HG03139 (cell line): ENCODE results near the gene KCNN4.

ENCODE experiments used
- ATAC-seq: cut with Tn5 transposase; IDR thresholded peaks from one replicate; pipeline ENCODE4 v1.9.1; 2021; ENCODE audit not compliant: unreplicated experiment

The KCNN4 gene

GRCh38 chr19:43799502-43800142, 18.8 kb upstream of the KCNN4 start:
- no peak for ATAC-seq

- ATAC-seq = no peak
Measured at GRCh38 chr19:43798546-43799409, 18.0 kb upstream of the KCNN4 start.

- no peak for ATAC-seq
Measured at GRCh38 chr19:43798026-43798545, 17.3 kb upstream of the KCNN4 start.

GRCh38 chr19:43797556-43797955, 16.8 kb upstream of the KCNN4 start:
- no peak for ATAC-seq

GRCh38 chr19:43797118-43797517, 16.3 kb upstream of the KCNN4 start:
- no peak for ATAC-seq

- ATAC-seq = no peak
Measured at GRCh38 chr19:43790587-43790986, 9.8 kb upstream of the KCNN4 start.

GRCh38 chr19:43789029-43789428, 8.3 kb upstream of the KCNN4 start:
- no peak for ATAC-seq

- ATAC-seq = no peak
Measured at GRCh38 chr19:43786665-43787064, 5.9 kb upstream of the KCNN4 start.

- ATAC-seq = no peak
Measured at GRCh38 chr19:43784981-43785808, 4.4 kb upstream of the KCNN4 start.

- no peak for ATAC-seq
Measured at GRCh38 chr19:43784241-43784980, 3.6 kb upstream of the KCNN4 start.

- ATAC-seq = no peak
Measured at GRCh38 chr19:43783636-43784035, 2.9 kb upstream of the KCNN4 start.

- no peak for ATAC-seq
Measured at GRCh38 chr19:43782689-43783231, 2.0 kb upstream of the KCNN4 start.

- ATAC-seq = no peak
Measured at GRCh38 chr19:43782311-43782660, 1.5 kb upstream of the KCNN4 start.

GRCh38 chr19:43781630-43782310, 997 bp upstream of the KCNN4 start:
- no peak for ATAC-seq

GRCh38 chr19:43779820-43780219, 953 bp downstream of the KCNN4 start:
- ATAC-seq = no peak

- ATAC-seq = no peak
Measured at GRCh38 chr19:43779147-43779819, 1.5 kb downstream of the KCNN4 start.

- ATAC-seq = no peak
Measured at GRCh38 chr19:43778651-43779050, 2.1 kb downstream of the KCNN4 start.

GRCh38 chr19:43777163-43777695, 3.5 kb downstream of the KCNN4 start:
- ATAC-seq = no peak

- no peak for ATAC-seq
Measured at GRCh38 chr19:43776286-43776685, 4.5 kb downstream of the KCNN4 start.
